ENCODE measurements around the gene C1QTNF12.

The C1QTNF12 gene

DNA sequence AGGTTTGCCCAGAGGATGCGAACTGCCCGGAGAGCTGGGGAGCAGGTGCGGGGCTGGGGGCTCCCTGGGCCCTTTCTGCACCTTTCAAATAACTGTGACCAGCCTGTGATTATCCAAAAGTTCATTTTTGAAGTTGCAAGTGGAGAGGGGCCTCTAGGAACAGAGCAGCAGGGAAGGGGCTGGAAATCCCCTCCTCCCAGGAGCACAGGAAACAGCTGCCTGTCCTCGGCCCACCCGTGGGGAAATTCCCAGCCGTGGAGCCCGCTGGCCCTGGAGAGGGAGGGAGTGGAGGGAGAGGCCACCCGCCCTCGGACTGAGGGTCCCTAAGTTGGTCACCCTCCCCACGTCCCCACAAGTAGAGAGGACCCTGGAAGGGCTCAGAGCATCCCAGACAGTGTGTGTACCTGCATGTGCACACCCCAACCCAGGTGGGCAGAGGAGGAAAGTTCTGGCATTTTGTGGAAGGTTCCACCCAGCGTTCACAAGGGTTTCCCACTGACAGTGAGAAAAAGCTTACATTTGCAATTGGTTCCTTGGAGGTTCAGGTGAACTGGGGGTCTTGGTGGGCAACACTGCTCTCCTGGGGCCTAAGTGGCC, 31.3 kb downstream of the C1QTNF12 start:
- H3K4me3 ChIP-seq (ENCODE audit: low read depth in 1 of 2, low read length in 1 of 2), result no peak overlapping the region
- TF ChIP-seq, protein P1, sequence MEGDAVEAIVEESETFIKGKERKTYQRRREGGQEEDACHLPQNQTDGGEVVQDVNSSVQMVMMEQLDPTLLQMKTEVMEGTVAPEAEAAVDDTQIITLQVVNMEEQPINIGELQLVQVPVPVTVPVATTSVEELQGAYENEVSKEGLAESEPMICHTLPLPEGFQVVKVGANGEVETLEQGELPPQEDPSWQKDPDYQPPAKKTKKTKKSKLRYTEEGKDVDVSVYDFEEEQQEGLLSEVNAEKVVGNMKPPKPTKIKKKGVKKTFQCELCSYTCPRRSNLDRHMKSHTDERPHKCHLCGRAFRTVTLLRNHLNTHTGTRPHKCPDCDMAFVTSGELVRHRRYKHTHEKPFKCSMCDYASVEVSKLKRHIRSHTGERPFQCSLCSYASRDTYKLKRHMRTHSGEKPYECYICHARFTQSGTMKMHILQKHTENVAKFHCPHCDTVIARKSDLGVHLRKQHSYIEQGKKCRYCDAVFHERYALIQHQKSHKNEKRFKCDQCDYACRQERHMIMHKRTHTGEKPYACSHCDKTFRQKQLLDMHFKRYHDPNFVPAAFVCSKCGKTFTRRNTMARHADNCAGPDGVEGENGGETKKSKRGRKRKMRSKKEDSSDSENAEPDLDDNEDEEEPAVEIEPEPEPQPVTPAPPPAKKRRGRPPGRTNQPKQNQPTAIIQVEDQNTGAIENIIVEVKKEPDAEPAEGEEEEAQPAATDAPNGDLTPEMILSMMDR (IDR thresholded peaks at IDR 0.05), result no peak

DNA sequence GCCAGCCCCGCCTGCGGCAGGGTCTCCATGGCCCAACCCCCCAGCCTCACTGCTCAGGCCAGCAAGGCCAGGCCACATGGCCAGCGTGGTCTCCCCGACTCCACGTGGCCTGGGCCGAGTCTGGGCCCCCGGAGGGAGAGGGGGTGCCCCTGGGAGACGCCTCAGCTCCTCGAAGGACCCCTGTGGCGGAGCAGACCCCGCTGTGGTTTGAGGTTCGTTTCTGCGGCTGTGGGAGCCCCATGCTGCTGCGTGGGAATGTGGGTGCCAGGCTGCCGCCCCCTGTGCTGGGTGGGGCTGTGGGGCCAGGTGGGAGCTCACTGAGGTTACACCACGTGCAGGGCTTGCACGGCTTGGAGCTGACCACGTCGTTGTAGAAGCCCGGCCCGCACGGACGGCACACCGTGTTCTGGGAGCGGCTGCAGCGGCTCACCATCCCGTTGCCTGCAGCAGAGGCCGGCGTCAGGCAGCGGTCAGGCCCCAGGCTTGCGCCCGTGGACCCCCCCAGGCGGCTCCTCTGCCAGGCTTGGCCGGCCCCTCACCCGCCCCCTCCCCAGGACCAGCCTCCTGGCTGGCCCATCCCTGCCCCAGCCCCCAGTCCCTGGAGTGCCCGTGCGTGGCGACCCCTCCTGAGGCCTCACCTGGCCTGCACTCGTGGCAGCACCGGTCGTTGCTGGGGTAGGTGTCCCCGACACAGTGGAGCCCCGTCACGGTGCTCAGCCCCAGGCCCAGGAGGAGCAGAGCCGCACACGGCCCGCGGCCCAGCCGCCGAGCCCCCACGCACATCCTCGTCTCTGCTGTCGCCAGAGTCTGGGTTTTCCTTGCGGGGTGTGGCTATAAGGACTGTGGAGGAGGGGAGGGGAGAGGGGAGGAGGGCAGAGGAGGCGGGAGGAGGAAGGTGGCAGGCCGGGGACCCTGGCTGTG, 32.9 kb downstream of the C1QTNF12 start, which contains the start of gene TNFRSF4:
Gene TNFRSF4 (minus strand): TSS at position 809 of the 921 bp plus-strand sequence. CDS start 26 bp downstream, at position 783.
- no peaks in the 10 kb centered on the region for H3K9me3 ChIP-seq
- TF ChIP-seq, protein P1 (IDR thresholded peaks at IDR 0.05), result no peak
- H3K27me3 ChIP-seq, result peaks cover 67% of the 10 kb centered on the region
- H3K36me3 ChIP-seq, result peaks cover 35% of the 10 kb centered on the region
- H3K27ac ChIP-seq, result no peak within 1 kb of the TSS
- no peak within 1 kb of the TSS for H3K4me3 ChIP-seq (ENCODE audit: low read depth in 1 of 2, low read length in 1 of 2)
- H3K4me1 ChIP-seq (ENCODE audit: control insufficient read depth in 1 of 2, insufficient read depth in 1 of 2, low read depth in 1 of 2, low read length in 1 of 2), result peaks cover 0 to 11% of the 10 kb centered on the region in 2 experiments

More for the DNA sequence above, 31.3 kb downstream of the C1QTNF12 start:
- Histone ChIP-seq H3K9me3 (no peaks in the 10 kb centered on the region), H3K27ac (no peak overlapping the region), H3K36me3 (peaks cover 51% of the 10 kb centered on the region), H3K27me3 (peaks cover 52% of the 10 kb centered on the region), H3K4me1 (ENCODE audit: control insufficient read depth in 1 of 2, insufficient read depth in 1 of 2, low read depth in 1 of 2, low read length in 1 of 2) (peaks cover 0 to 11% of the 10 kb centered on the region in 2 experiments)

DNA sequence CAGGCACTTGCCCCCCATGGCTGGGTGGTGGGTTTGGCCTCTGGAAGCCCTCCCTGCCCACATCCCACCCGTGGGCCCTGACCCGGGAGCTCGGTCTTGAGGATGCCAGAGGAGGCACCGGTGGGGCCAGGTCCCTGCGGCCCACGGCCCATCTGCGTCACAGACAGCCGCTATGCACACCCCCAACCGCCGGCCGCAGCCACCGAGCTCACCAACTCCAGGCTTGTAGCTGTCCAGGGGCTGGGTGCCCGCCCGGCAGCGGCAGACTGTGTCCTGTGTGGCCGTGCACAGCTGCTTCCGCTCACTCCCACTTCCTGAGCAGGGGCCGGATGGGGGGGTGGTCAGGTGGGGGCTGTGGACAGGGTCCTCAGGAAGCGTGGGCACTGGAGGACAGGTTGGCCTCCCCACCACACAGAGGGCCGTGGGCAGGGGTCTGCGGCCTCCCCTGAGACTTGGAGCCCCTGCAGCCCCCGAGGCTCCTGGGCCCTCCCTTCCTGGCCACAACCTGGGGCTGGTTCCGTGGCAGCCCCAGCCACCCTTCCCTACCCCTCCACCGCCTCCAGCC, 33.7 kb downstream of the C1QTNF12 start:
- TF ChIP-seq, protein P1 (IDR thresholded peaks at IDR 0.05), result no peak
- Histone ChIP-seq H3K4me3 (ENCODE audit: low read depth in 1 of 2, low read length in 1 of 2) (no peak overlapping the region), H3K9me3 (no peaks in the 10 kb centered on the region), H3K36me3 (peaks cover 28% of the 10 kb centered on the region), H3K27me3 (peaks cover 75% of the 10 kb centered on the region), H3K27ac (no peak overlapping the region), H3K4me1 (ENCODE audit: control insufficient read depth in 1 of 2, insufficient read depth in 1 of 2, low read depth in 1 of 2, low read length in 1 of 2) (peaks cover 0 to 11% of the 10 kb centered on the region in 2 experiments)

- Histone ChIP-seq H3K36me3 (peaks cover 17% of the 10 kb centered on the region), H3K27ac (no peak overlapping the region), H3K9me3 (no peaks in the 10 kb centered on the region), H3K4me3 (ENCODE audit: low read depth in 1 of 2, low read length in 1 of 2) (no peak overlapping the region), H3K27me3 (peaks cover 86% of the 10 kb centered on the region), H3K4me1 (ENCODE audit: control insufficient read depth in 1 of 2, insufficient read depth in 1 of 2, low read depth in 1 of 2, low read length in 1 of 2) (peaks cover 0 to 11% of the 10 kb centered on the region in 2 experiments)
- TF ChIP-seq, protein P1 (IDR thresholded peaks at IDR 0.05), result no peak
Measured at GRCh38 chr1:1211541-1212441, 34.7 kb downstream of the C1QTNF12 start.
